Endometrial microvascular endothelial cells (primary cell): Measurements from ENCODE around the gene MYO1B. TPM values are rescaled to one million over a fixed set of nuclear protein-coding genes. Genes with fewer than 3 reads are reported as not detected.

Source experiments
- in situ Hi-C: cut with HindIII; loops from 2 replicates; pipeline ENCODE4 v1.10.0; 2017; ENCODE audit warnings: low sequenced_read_pairs, low pct_unique_long_range_greater_than_20kb; ENCODE audit errors: inconsistent ontology term
- total RNA-seq: library from RNA; depleted of rRNA; stranded (reverse); fragments of >200 nt; gene quantifications from one replicate; pipeline ENCODE4 v1.2.3, GENCODE V29; 2015; ENCODE audit errors: inconsistent ontology term

The MYO1B gene
- total RNA-seq, 1 donor from 2014 or later = 65.4 TPM

DNA sequence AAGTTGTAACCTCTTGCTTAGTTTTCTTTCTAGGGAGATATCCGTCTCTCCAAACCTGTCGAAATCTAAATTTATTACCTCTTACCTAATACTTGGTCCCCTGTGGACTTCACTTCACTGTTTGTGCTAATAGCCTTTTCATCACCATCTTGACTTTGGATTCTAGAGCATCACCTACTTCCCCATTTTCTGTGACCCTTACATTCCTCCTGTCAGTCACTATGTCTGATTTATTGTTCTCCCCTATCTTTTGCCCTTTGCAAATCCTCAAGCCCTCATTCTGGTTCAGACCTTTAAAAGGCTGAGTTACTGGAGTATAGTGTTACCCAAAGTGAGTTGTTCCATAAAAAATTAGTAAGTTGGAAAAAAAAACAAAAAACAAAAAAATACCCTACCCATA is 7.5 kb downstream of the MYO1B start:
- in situ Hi-C loops = no loop called here

DNA sequence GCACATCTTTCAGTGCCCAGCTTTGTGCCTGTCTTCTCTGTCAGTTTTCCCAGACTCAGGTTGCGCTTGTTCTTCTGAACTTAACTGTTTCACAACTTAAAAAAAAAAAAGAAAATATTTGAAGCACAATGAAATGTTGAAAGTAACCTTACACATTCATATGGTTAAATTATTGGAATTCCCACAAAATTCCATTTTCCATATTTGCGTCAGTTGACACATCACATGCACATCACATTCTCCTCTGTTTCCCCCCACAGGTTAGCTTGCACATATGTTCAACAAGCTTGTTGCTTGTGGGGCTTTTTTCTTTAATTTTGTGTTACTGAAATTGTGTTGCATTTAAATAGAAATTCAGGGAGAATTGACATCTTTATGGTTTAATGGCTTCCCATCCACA is 8.3 kb downstream of the MYO1B start:
- in situ Hi-C loops = no loop called here

DNA sequence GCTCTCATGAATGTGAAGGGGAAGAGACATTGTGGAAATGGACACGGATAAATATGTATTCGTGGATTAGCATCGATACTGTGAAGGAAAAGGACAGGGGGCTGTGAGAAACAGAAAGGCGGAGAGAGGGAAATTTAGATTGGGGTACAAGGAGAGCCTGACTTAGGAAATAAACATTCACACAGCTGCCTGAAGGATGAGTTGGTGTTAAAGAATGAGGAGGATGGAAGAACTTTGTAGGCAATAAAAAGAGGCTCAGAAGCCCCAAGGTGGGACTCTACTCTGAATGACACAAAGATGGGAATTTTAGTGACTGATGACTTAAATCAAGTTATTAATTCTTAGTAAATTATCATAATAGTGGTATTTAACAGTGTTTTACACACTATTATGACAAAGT is 10.1 kb downstream of the MYO1B start:
- in situ Hi-C loops = no loop called here

DNA sequence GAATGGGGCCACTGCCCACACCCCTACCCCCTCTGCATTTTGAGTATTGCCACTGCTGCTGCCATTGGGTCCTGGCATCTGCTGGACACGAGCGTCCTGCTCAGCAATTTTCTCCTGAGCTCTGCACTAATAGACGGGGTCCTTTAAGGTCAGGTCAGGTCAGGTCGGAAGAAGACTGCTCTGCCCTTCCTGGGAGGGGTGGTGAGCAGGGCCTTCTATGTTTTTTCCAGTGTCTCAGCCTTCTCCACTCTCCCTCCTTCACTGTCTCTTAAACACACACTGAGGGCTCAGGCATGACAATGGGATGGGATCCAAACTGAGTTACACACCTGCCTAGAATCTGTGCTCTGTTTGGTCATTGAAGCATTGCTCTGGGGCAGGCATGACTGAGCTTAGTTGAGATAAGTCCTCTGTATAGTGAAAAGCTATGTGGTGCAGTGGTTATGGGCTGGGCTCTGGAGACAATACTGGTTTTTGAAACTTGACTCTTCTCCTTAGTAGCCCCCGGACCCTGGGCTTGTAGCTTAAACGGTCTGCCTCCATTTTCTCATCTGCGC is 10.6 kb downstream of the MYO1B start:
- in situ Hi-C loops = no loop called here

DNA sequence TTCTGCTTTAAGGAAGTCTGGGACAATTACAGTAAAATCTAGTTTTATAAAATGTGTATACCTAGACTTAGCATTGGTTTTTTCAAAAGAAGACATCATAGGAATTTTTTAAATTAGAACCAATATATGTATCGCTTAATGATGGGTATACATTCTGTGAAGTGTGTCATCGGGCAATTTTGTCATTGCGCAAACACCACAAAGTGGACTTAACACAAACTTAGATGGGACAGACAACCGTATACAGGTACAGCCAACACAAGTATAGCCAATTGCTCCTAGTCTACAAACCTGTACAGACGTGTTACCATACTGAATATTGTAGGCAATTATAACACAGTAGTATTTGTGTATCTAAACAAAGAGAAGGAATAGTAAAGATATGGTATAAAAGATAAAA is 12.7 kb downstream of the MYO1B start:
- in situ Hi-C loops = no loop called here

DNA sequence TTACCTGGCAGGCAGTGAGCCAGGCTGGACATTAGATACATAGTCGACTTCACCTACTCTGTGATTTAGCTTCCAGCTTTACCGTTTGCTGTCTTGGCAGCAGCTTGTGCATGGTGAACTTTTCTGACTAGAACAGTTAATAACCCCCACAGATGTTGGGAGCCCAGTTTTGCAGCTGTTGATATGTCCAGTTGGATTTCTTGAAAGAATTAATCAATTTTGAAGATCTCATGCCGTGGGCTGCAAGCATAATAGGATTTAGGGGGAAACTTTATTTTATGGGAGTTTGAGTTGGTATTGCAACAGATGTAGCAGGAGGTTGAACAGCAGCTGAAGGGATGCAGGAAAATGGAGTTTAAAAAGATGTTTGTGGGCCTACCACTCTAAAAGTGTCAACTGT is 13.8 kb downstream of the MYO1B start:
- in situ Hi-C loops = no loop called here

DNA sequence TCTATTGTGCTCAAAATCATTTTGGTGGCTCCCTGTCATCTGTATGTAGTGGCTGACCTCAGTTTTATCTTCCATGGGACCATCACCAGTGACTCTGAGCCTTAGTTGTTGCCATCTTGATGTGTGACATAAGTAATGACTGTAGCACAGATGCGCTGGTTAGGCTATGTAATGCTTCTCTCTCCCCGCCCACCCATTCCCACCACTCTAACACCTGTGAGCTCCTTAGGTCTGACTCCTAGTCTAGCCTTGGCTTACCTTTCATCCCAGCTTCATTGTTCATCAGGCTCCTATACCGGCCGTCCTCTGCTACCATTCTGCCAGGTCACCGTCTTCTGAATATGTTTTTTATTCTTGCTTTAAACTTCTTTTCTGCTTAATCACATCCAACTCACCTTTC is 17.2 kb downstream of the MYO1B start:
- in situ Hi-C loops = no loop called here

DNA sequence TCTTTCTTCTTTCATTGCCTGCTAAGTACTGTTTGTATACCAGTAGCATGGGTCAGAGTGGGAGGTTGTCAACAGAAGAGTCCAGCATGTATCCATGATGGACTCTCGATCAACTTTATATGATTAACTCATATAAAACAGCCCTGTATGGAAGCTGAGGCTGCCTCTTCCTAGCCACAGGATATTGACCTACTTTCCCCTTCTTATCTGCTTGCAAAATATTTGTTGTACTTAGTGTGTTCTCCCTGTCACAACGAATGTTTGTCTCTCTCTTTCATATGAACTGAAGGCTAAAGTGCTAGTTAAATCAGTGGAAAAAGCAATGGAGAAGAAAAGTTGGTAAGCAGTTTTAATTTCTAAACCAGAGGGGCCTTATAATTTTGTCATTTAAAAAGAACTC is 17.8 kb downstream of the MYO1B start:
- in situ Hi-C loops = no loop called here

DNA sequence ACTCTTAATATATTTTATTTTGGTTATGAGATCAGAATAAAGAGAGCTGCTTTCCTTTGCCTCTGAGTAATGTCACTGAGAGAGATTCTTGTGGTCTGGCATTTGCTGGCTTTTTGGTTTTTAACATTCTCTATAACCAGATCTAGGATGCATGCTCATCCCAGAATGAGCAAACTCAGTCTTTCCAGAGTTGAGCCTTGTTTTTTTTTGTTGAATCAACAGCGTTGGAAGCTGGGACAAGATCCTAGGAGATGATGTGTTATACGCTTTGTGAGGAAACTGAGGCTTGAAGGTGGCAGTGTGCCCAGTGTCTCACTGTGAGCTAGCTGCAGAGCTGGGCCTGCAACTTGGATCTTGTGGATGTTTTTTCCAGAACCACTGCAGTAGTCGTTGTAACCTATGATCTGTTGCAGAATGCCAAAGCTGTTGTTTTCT is 19.5 kb downstream of the MYO1B start:
- in situ Hi-C loops = no loop called here

DNA sequence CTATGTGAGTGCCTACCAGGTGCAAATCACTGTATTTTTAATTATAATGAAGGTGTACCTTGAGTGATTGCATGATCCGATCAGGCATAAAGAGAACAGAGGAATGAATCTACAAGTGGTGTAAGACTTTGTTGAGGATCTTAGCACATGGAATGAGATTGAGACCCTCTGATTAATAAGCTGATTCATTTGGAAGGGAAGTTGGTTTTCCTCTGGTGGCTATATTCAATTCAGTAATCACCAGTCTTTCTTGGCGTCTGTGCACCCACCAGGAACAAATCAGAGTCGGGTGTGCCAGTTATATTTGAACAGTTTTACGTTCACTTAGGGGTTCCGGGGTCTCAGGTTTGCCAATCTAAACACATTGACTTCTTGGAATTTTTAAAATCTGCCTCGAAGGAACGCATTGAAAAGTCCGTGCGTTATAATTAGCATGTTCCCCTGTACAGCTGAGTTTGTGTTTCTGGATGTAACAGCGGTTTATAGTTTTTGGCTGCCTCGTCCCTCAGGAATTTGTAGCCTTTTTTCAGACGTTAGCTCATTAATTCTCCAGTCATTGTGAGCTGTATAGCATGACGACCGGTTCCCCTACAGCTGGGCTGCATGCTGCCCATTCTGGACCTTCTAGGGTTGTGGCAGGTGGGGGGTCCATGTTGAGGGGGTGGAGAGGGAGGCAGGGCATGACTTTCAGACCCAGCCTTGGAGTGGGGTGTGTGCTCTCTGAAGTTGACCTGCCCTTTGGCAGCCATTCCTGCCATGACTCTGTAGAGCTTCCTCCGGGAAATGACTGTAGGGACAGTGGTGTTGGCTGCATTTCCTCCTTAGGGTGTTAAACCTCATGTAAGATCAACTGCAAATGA is 20.3 kb downstream of the MYO1B start:
- in situ Hi-C loops = no loop called here

DNA sequence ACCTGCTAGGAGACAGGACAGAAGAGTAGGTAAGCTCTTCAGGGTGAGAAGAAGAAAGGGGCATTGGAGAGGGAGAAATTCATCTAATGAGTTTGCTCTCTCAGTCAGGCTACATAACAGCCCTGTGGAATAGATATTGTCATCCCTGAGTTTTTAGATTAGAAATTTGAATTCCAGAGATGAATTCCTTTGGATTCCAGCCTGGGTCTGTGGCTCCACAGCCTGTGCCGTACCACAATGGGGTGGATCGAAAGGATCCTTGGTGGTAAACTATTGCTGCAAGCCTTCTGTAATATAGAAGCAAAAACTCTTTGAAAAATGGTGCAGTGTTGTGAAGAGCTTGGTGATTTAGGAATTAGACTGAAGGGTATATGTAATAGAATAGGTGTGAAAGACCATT is 21.0 kb downstream of the MYO1B start:
- in situ Hi-C loops = no loop called here

DNA sequence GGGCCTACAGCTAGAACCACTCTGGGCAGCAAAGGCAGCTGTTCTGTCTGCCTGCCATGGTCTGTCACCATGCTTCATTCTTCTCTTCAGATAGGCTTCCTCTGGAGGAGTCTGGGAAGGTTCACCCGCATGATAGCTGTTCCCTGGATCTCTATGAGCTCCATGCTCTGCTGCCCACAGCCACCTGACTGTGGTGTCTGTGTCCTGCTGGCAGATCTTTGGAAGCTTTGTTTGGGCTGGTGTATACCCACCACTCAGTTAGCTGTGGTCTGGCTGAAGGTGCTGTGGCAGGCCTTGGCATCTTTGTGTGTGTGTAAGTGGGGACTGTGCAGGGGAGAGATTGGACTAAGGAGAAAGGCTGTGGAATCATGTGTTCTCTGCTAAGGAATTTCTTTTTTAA is 23.4 kb downstream of the MYO1B start:
- in situ Hi-C loops = no loop called here

DNA sequence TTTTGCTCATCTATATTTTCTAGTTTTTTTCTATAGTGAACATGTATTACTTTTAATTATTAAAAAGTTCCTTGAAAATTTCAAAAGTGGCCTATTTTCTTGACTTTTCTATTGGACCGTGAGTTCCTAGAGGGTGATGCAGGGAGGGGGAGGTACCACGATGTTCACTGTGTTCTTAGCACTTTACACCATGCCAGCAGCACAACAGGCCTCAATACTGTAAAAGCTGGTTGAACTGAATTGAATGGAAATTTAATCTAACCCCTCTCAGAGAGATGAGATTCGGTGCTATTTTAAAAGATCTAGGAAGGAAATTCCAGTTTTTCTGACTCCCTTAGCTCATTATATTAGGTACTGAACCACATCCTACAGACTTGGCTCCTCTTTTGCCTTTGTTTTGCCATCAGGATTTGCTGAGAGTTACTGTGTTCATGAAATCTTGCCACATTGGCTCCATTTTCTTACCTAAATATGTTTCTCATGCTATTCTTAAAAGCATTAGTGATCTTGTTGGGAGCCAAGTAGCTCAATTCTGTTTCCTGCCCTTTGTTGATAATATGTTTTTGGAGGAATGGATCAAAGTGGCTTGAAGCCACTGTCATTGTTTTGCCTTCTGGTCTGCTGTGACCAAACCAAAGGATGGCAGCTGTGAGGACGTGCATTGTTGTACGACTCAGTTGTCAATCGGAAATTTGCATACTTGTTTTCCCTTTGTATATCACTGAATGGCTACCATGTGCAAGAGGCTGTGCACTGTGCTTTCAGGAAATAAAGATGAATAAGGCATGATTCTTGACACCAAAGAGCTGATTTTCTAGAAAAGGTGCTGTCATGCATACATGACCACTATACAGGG is 25.3 kb downstream of the MYO1B start:
- in situ Hi-C loops = no loop called here

DNA sequence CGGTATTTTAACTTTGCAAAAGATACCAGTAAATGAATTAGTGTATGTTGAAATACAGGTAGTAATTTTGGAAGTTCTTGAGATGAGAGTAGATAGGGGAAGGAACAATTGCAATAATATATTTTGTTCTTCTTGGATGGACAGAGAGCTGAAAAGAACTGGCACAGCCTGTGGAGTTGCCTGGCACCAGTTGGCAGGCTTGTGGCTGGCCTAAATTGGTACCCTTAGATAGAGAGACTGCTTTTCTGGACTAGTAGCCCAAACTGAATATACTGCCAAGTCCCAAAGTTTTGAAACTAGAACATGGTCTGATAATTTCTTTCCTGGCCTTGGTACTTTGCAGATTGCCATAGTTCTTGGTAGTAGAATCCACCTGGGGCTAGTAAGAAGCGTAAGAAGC is 26.9 kb downstream of the MYO1B start:
- in situ Hi-C loops = no loop called here

DNA sequence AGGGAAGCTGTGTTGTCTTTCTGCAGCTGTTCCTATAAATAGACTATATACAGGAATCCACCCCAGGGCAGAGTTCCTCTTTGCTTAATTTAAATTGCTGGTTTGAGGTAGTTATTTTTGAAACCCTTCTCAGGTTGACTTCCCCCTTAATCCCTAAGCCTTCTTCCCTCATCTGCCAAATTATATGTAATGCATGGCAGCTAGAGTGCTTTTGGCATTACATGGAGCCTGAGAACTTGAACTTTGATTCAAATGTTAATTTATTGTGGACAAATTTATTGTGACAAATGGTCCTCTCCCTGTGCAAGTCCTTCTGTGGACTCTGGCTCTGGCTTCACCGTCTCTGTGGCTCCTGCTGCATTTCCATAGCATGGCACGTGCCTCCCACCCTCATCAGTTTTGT is 29.2 kb downstream of the MYO1B start:
- in situ Hi-C loops = no loop called here

DNA sequence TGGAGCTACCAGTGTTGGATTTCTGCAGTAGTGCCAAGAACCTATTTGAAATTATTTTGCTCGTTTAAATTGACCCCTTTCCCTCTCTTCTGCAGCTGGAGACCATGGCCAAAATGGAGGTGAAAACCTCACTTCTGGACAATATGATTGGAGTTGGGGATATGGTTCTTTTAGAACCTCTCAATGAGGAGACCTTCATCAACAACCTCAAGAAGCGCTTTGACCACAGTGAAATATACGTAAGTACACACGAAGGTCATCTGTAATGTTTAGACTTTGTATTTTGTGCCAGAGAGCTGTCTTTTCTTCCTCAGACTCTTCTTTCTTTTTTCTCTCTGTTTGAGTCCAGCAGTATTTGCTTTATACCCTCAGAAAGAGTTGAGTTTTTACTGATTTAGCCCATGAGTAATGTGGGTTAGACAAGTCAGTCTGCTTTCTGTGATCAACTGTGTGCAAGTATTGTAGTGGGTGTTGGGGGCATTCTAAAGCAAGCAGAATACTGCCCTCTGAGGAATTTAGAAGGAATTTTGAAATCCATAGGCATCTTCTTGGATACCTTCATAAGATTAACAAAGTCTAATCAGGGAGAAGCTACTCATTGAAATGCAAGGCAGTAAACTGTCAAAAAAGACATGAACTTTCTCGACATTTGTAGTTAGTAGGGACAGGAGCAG is 31.7 kb downstream of the MYO1B start:
- in situ Hi-C loops = no loop called here

DNA sequence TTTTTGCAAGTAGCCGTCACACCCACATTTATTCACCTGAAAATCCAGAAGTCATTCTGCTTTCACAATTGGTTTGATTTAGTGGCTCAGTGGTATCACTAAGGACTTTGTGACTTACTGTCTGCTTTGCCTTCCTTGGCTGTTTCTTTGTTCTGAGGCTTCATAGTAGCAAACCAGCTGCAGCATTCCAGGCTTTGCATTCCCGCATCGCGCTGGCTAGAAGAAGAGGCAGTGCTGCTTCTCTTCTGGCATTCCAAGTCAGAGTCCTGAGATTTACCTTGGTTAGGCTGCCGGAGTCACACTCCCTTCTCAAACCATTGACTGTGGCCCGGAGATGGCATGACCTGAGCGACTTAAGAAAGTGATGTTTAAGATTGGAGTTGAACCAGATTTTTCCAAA is 35.1 kb downstream of the MYO1B start:
- in situ Hi-C loops = no loop called here

DNA sequence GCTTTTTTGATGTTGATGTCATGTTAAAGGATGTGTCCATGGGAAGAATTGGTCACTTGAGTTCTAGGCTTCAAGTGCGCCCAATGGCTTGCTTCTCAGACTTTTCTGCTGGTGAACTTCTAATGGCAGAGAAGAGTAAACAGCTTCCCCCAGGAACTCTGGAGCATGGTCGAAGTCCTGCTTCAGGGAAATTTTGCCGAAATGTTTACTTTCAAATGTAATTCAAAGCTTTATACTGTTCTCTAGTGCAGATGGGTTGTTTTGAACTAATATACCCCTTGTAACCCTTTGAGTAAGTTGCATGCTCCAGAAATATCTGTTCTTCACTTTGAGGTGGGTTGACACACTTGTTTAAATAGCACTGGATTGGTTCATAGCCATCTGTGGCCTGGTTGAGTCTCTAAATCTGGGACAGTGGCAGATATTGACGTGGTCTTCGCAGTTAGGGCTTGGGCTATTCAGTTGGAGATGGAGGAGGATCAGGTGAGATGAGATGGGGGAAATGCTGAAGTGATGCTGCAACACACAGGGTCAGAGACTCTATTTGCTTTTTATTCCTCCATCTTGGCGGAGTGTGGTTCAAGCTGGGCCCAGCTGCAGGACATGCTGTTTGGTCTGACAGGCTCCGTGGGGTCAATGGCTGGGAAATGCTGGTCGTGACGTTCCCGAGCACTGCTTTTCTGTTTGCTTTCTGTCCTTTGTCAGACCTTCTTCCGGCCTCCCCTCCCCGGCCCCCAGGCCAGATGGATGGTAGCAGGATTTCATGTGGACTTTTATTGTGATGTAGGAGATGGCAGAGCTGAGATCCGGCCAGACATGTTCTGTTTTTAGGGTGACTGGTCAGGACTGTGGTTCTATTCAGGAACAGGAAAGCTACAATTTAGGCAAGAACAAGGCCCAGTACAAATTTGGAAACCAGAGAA is 35.9 kb downstream of the MYO1B start:
- in situ Hi-C loops = no loop called here
